HG02623 (cell line): ENCODE measurements around the gene KCTD4.

Experiments used
- ATAC-seq: cut with Tn5 transposase; IDR thresholded peaks from one replicate; pipeline ENCODE4 v1.9.1; 2021; ENCODE audit warnings: moderate library complexity; ENCODE audit not compliant: unreplicated experiment

KCTD4 gene

DNA sequence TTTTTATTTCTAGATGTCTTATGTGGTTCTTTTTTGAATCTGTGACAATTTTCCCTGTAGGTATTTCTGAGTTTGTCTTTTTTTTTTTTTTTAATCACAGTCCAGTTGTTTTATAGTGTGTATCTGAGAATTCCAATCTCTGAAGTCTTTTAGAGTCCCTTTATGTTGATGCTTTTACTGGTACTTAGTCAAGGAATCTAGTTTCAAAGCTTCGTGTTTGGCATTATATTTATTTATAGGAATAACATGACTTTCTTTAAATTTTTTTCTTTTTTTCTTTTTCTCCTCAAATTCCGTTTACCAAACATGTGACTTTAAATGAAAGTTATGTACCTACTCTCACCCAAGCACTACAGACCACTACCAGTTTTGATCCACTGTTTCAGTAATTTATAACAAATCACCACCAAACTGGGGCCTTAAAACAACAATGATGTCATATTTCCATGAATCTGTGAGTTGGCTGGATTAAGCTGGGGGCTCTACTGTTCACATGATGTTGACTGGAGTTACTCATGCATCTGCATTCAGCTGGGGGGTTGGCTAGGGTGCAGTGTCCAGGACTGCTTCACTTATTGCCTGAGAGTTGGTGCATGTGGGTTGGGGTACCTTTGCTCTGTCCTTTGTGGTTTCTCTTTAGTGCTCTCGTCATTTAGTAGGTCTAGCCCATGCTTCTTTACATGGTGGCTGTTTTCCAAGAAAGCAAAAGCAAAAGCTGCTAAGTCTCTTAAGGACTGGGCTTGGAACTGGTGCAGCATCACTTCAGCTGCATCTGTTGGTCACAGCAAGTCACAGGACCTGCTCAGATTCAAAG, 22.3 kb downstream of the KCTD4 start:
- ATAC-seq, result no peak

DNA sequence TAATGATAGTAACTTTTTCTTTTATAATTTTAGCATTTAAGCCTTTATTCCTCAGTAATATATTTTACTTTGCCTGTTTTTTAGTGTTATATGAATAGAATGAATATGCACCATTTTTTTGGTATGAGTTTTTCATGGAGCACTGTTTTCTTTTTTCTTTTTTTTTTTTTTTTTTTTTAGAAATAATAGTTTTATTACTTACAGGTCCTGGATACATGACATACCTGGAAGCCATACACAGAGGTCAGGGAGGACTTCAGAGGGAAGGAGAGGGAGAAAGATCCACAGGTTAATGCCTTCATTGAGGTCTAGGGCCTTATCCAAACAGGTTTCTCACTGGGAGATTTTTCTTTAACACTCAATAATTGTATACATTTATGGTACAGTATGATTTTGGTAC, 26.4 kb downstream of the KCTD4 start:
- ATAC-seq, result no peak

DNA sequence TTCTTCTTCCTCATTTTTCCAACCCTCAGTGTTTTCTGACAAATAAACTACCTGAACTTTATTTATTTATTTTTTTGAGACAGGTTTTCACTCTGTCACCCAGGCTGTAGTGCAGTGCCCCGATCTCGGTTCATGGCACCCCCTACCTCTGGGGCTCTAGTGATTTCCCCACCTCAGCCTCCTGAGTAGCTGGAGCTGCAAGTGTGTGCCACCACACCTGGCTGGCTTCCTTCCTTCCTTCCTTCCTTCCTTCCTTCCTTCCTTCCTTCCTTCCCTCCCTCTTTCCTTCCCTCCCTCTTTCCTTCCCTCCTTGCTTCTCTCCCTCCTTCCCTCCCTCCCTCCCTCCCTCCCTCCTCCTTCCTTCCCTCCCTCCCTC, 32.3 kb downstream of the KCTD4 start:
- no peak for ATAC-seq

DNA sequence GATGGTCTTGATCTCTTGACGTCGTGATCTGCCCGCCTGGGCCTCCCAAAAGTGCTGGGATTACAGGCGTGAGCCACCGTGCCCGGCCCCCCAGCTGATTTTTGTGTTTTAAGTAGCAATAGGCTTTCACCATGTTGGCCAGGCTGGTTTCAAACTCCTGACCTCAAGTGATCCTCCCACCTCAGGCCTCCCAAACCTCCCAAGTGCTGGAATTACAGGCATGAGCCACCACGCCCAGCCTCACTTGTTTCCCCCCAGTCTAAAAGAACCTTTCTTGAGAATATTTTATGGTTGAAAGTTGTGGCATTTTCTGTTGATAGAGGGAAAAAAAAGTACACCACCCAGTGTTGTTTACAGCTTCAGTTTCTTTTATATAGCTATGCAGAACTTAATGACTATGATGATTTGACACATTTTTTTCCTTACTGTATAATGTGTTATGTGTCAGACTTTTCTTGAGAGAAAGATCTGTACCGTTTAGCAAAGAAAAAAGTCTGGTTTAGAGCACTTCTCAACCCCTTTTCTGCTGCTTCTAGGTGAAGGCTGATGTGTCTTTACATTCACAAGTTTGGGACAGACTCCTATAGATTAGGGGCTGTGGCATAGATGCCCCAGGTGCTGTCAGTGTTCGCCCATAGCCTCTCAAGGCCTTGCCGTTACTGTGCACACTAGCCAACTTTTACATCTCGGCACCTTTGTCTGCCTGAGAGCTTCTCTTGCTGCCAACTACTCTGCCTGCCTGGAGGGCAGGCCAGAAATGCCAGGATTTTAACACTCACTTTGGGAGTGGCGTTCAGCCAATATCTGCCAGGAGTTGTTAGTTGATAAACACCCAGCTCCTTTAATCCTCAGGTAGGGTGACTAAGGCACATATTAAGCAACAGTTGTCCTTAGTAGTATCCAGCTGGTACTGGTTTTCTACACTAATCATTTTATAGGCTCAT, 33.0 kb downstream of the KCTD4 start:
- no peak for ATAC-seq

DNA sequence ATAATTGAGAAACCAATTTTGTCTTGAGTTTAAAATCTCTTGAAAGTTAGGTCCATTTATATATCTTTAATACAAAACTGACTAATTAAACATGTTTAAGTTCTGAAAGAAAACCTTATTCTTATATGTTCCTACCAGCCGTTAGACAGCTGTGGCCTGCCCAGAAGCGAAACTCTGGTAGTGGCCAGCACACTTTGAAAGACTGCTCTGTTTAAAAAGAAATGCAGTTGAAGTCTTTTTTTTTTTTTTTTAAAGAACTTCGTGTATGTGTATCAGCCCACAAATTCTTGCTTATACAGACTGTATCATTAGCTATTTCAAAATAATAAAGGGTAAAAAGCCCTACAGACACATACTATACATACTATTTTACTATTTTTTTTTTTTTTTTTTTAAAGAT, 34.0 kb downstream of the KCTD4 start:
- ATAC-seq, result no peak

DNA sequence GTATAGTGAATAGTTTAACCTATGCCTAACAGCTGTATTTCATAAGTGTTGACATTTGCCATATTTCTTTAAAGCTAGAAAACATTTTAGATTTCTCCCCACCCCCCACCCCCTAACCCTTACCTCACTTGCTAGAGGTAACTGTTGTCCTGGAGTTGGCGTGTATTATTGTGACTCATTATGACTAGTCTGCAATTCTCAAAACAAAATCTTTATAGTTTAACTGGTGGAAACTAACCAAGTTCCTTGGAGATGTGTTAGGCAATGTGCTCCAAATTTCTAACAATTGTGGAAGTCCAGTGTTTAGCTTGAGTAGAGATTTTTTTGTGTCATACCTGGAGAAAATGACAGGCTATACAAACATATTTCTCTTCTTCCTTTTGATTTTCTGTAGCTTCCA, 38.0 kb downstream of the KCTD4 start:
- no peak for ATAC-seq

DNA sequence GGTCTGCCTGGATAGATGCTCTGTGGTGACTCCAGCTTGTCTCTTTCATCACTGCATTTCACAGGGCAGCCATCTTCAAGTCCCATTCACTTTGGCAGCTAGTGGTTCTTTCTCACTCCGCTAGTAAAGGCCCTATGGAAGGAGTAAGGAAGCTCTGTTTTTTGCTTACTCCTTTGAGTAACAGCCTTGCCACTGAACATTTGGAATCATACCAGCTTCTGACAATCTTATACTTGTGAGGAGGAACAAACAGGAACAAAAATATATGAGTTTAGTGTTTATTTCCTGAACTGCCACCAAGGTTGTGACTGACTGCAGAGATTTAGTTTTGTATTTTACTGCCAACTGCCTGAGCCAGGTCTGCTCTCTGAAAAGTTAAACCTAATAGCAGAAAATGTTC, 38.7 kb downstream of the KCTD4 start:
- ATAC-seq, result no peak

DNA sequence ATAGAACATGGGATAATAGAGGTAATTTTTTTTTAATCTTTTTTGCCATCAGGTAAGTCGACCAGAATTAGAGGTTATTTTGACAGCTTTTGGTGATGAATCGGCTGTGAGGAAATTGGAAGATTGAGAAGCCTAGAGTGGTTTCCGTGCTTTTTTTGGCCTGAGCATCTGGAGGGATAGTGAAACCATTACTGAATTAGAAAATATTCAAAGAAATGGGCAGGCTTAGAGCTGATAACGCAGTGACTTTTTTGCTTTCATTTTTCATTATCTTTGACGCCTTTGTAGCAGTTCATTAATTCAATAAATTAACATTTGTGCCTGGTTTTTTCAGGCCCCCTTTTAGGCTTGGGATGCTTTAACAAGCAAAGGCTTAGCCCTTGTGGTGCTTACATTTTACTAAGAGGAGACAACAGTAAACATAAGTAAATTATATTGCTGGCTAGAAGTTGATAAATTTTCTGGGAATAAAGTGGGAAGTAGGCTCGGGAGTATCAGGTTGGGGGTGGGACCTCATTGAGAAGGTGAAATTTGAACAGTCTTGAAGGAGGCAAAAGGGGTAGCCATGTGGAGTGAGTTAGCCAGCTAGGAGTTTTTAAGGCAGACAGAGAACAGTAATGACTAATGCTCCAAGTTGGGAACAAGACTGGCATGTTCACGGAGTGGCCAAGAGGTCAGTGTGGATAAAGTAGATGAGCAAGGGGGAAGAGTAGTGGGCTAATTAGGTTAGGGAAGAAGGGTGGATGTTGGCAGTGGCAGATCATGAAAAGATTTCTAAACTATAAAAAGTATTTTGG, 44.1 kb downstream of the KCTD4 start:
- no peak for ATAC-seq

DNA sequence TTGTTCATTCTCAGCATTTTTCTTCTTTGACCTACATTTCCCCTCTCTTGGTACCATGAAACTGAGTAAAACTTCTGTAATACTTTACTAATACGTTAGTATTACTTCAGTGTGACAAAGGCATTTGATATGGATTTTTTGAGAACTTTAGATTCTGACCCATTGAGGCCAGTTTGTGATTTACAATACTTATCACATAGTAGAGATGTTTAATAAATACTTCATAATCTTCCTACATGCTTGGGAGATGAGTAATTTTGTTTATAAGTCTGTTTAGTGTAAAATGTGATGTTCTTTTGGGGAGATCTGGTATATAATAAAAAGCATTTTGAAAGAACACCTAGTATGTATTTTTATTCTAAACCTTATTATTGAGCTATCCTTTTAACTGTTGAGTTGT, 50.9 kb downstream of the KCTD4 start:
- no peak for ATAC-seq

DNA sequence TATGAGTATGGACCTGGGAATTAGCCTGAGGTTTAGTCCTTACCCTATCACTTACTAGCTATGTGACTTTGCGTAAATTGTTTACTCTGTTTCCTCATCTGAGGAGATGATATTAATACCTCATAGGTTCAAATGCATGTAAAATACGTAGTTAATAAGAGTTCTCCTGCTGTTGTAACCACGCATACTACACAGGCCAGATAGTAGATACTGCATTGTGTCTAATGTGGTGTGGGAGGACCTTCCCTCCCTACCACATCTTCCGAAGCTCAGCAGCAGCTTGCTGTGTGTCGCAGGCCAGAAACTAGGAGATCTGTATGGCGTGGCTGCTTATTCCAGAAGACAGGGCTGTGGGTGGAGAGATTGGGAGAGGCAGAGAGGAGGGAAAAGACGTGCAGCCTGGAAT, 57.5 kb downstream of the KCTD4 start:
- no peak for ATAC-seq
